Thyroid gland (tissue), 4 donors: ENCODE results near the gene SMAD3.

ENCODE experiments used
- CTCF ChIP-seq, 6 experiments: fragments of 200-600 bp in 3 of 6; fragments of 450-650 bp in 3 of 6; sonication (generic) in 3 of 6; IDR thresholded peaks; one replicate each; pipeline ENCODE4 v1.5.1; 2016 to 2019; ENCODE audit warnings: antibody characterized with exemption in 6 of 6, mild to moderate bottlenecking in 2 of 6, inconsistent platforms in 1 of 6, moderate library complexity in 1 of 6
- POLR2A ChIP-seq, 2 donors: fragments of 450-650 bp; IDR thresholded peaks; one replicate each; pipeline ENCODE4 v1.6.1; 2017; ENCODE audit warnings: antibody characterized with exemption in 2 of 2, mild to moderate bottlenecking in 2 of 2, moderate library complexity in 1 of 2

DNA sequence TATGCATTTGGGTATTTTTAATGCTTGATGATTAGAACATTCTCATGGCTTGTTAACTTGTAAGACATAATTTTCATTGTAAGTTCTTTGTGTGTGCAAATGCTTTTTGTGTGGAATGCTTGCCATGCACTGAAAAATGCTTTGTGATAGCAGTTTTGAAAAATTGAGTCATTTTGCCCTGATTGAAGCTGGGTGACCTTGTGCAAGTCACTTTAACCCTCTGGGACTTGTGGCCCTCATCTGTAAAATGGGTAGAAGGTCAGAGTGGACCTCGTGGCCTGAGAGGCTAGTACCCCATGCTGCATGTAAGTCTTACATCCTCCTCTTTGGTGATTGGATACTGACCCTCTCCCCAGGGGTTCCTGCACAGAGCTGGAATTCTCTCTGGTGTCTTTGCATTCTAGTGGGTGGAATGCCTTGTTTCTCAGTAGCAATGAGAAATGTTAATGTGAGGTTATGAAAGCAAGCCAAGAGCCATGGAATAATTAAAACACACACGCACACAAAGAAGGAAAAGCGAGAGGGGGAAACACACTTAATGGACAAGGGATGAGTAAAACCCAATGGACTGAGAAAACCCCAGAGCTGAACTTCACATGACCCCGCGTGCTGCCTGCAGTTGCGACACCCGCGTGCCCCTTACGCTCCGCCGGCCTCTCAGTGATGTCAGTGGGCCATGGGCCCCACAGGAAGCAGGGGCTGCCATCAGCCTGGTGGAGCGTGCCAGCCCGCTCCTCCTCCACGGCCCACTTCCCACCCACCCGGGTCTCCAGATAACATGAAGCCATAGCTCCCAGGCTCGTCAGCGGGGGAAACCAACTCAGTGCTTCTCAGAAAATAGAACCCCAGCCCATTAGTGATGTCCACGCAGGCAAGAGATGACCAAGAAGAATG, 44.0 kb downstream of the SMAD3 start:
- TF ChIP-seq CTCF (IDR thresholded peaks at IDR 0.05) (no peak), POLR2A (IDR thresholded peaks at IDR 0.05) (no peak)
